GM12872 (cell line): ENCODE data around the gene NUDT8.

ENCODE experiments used
- TF ChIP-seq, protein P1 (sequence below): IDR thresholded peaks from 3 replicates; pipeline ENCODE4 v1.5.1; 2011; ENCODE audit warnings: low read depth, mild to moderate bottlenecking, low read length, moderate library complexity; ENCODE audit not compliant: insufficient read depth

Gene NUDT8

GRCh38 chr11:67664696-67665540, 35.2 kb upstream of the NUDT8 start:
- TF ChIP-seq, protein P1, sequence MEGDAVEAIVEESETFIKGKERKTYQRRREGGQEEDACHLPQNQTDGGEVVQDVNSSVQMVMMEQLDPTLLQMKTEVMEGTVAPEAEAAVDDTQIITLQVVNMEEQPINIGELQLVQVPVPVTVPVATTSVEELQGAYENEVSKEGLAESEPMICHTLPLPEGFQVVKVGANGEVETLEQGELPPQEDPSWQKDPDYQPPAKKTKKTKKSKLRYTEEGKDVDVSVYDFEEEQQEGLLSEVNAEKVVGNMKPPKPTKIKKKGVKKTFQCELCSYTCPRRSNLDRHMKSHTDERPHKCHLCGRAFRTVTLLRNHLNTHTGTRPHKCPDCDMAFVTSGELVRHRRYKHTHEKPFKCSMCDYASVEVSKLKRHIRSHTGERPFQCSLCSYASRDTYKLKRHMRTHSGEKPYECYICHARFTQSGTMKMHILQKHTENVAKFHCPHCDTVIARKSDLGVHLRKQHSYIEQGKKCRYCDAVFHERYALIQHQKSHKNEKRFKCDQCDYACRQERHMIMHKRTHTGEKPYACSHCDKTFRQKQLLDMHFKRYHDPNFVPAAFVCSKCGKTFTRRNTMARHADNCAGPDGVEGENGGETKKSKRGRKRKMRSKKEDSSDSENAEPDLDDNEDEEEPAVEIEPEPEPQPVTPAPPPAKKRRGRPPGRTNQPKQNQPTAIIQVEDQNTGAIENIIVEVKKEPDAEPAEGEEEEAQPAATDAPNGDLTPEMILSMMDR: no peak

GRCh38 chr11:67664213-67664585, 34.5 kb upstream of the NUDT8 start:
- TF ChIP-seq, protein P1: no peak

DNA sequence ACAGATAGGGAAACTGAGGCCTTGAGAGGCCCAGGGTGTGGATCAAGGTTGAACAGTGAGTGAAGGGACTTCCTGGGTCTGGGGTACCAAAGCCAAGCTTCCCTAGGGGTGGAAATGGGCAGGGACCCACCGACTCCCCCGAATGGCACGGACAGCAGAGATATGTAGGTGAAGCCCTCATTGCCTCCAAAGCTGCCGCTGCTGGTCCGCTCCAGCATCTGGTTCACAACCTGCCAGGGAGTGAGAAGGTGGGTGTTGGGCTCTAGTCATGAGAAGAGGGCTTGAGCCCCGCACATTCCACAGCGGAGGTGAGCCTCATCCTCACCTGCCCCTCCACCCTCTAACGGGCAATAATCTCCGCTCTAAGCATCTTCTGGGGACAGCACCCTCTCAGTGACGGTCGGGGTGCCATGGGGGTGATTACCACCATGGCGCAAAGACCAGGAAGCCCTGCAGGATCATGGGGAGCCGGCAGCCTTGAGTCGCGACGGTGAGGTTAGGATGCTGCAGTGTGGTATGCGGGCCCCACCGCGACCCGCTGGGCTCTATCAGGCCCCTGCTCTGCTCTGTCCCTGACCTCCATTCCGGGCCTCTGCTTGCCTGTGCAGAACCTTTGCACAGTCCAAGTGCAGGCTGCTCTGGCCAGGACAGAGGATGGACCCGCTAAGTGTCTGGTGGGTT, 33.9 kb upstream of the NUDT8 start:
- TF ChIP-seq, protein P1: no peak

DNA sequence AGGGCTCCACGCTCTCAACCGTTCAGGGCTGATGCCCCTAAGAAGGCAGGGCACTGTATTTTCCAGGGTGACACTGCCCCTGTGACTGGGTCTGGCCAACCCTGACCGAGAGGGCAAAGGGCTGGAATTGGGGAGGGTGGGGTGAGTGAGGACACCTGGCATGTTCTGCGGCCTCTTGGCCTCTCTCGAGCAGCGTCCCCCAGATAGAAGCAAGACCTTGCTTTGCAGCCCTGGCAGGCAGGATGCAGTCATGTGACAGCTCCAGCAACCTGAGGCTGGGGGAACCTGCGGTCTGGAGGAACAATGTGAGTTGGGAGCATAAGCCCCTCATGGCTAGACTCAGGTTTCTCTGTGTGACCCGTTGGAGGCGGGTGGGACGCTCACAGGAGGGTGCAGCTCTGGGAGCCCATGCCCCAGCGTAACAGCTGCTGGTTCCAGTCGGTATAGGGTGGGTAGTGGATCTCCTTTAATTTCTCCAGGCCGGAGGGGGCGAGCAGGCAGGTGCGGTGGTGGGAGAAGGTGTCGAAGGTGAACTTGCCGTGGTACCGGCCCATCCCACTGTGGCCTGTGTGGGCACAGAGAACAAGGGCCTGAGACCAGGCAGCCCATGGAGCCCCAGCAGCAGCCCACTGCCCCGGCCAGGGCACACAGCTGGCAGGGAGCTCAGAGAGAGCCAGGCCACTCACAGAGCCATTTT, 33.2 kb upstream of the NUDT8 start:
- TF ChIP-seq, protein P1: no peak

DNA sequence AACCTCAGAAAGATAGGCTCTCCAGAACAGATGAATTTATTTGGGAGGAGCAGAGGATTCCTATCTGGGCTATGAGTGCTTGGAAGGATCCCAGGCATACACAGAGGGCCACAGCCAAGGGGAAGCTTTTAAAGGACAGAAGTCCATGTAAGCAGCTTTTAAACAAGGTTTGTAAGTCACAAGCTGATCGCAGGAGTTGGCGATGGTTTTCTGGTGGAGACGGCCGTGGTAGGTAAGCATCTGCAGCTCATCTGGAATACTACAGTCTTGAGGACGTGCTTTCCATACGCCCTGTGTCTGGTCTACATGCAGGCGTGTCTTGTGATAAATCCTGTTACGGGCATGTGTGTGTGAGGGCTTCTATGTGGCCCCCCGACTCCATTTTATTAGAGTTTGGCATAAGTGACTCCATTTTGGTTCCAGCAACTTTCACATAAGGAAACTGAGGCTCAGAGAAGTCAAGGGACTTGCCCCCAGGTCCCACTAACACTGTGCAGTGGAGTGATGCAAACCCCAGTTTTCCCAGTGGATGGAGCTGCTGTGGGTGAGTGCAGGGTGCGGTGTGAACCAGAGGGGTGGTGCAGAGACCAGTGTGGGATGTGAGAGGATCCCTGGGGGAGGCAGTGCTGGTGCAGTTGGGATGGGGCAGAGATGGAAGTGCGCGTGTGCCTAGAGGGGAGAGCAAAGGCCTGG, 32.6 kb upstream of the NUDT8 start:
- TF ChIP-seq, protein P1: no peak

DNA sequence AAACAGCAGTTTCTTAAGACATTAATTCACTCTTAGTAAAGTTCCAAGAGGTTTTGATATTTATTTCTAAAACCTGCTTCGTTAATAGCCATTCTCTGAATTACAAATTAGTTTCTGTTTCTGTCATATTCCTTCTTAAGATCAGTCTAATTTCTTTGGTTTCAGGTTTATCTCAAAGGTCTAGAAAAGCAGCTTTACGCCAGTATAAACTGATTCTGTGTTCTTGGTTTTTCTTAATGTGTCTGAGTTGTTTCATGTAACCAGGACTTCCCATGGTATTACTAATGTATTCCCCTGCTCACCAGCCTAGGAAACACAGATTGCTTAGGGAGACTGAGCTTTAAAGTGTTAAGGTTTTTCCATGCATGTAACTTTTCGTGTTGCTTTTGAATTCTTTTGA, 27.6 kb upstream of the NUDT8 start:
- TF ChIP-seq, protein P1: no peak
